Mesendoderm (in vitro differentiated cells): Measurements from ENCODE around the gene DTL.

ENCODE experiments used
- DNase-seq: peaks from one replicate; pipeline ENCODE4 v3.0.0; 2013
- H2AK5ac ChIP-seq: 2 replicates; pipeline ENCODE4 v1.6.1; 2013; ENCODE audit warnings: low read length, inconsistent platforms
- H2BK120ac ChIP-seq: 2 replicates; pipeline ENCODE4 v1.6.1; 2013; ENCODE audit warnings: low read depth, mild to moderate bottlenecking, low read length, moderate library complexity, mixed read lengths
- H2BK15ac ChIP-seq: replicated peaks from 2 replicates; pipeline ENCODE4 v1.6.1; 2013; ENCODE audit warnings: low read depth, mild to moderate bottlenecking, moderate library complexity
- H2BK5ac ChIP-seq: 2 replicates; pipeline ENCODE4 v1.6.1; 2013; ENCODE audit warnings: low read length, inconsistent platforms
- H3K18ac ChIP-seq: 2 replicates; pipeline ENCODE4 v1.6.1; 2013; ENCODE audit warnings: mild to moderate bottlenecking, low read length, mixed read lengths
- H3K23ac ChIP-seq: one replicate; pipeline ENCODE4 v1.6.1; 2013; ENCODE audit warnings: low read length
- H3K27ac ChIP-seq: 2 replicates; pipeline ENCODE4 v1.5.1; 2013; ENCODE audit warnings: low read depth, mild to moderate bottlenecking, inconsistent platforms, low read length, moderate library complexity
- H3K27me3 ChIP-seq: 2 replicates; pipeline ENCODE4 v1.6.1; 2013; ENCODE audit warnings: low read length, control low read depth, mild to moderate bottlenecking, inconsistent platforms; ENCODE audit not compliant: insufficient read depth, poor library complexity
- H3K36me3 ChIP-seq: 2 replicates; pipeline ENCODE4 v1.6.1; 2013; ENCODE audit warnings: low read length, inconsistent platforms; ENCODE audit not compliant: control insufficient read depth, insufficient read depth
- H3K4ac ChIP-seq: one replicate; pipeline ENCODE4 v1.6.1; 2013; ENCODE audit warnings: low read depth, mild to moderate bottlenecking, low read length, moderate library complexity
- H3K4me1 ChIP-seq: 2 replicates; pipeline ENCODE4 v1.6.1; 2013; ENCODE audit warnings: low read depth, low read length, inconsistent platforms; ENCODE audit not compliant: control insufficient read depth
- H3K4me2 ChIP-seq: 2 replicates; pipeline ENCODE4 v1.6.1; 2013; ENCODE audit warnings: low read length
- H3K4me3 ChIP-seq: 2 replicates; pipeline ENCODE4 v1.5.1; 2013; ENCODE audit warnings: mild to moderate bottlenecking, low read length
- H3K56ac ChIP-seq: one replicate; pipeline ENCODE4 v1.6.1; 2013; ENCODE audit warnings: low read length
- H3K79me1 ChIP-seq: 2 replicates; pipeline ENCODE4 v1.6.1; 2013; ENCODE audit warnings: low read length, inconsistent platforms
- H3K79me2 ChIP-seq: 2 replicates; pipeline ENCODE4 v1.6.1; 2013; ENCODE audit warnings: mild to moderate bottlenecking, low read length; ENCODE audit not compliant: control insufficient read depth, insufficient read depth
- H3K9ac ChIP-seq: 2 replicates; pipeline ENCODE4 v1.6.1; 2013; ENCODE audit warnings: low read length, inconsistent platforms
- H4K5ac ChIP-seq: one replicate; pipeline ENCODE4 v1.6.1; 2013; ENCODE audit warnings: low read length
- H4K8ac ChIP-seq: one replicate; pipeline ENCODE4 v1.6.1; 2013; ENCODE audit warnings: low read depth, mild to moderate bottlenecking, control low read depth, low read length, moderate library complexity
- WGBS: extraction: QIAGEN DNeasy Blood & Tissue Kit; methylation state at CpG from one replicate; pipeline ENCODE4 v1.1.7; 2013; ENCODE audit warnings: low lambda C conversion rate, missing lambda C conversion rate; ENCODE audit not compliant: insufficient coverage; ENCODE audit errors: extremely low coverage; 5-methylcytosine and 5-hydroxymethylcytosine counted together

DTL gene

GRCh38 chr1:212039622-212040021 is 4.1 kb downstream of the DTL start:
- Histone ChIP-seq H3K9ac (no peak overlapping the region), H3K4me1 (peaks cover 2% of the 10 kb centered on the region), H2BK120ac (no peak overlapping the region), H2BK15ac (no peak overlapping the region), H3K23ac (no peak overlapping the region), H3K27me3 (no peaks in the 10 kb centered on the region), H3K27ac (no peak overlapping the region), H3K4me3 (no peak overlapping the region), H3K79me2 (peaks cover 42% of the 10 kb centered on the region), H2AK5ac (no peak overlapping the region), H2BK5ac (no peak overlapping the region), H4K8ac (no peak overlapping the region), H3K4ac (no peak overlapping the region), H3K79me1 (peaks cover 4% of the 10 kb centered on the region), H4K5ac (no peak overlapping the region), H3K36me3 (peaks cover 2% of the 10 kb centered on the region), H3K4me2 (no peak overlapping the region), H3K18ac (no peak overlapping the region), H3K56ac (no peak overlapping the region)
- no peak for DNase-seq
- no CpG with 5 or more reads among the region's 2 CpGs for WGBS

- H4K5ac ChIP-seq, result no peak overlapping the region
- H3K27me3 ChIP-seq, result no peaks in the 10 kb centered on the region
- no peak overlapping the region for H2BK120ac ChIP-seq
- no peak overlapping the region for H2BK5ac ChIP-seq
- no peak overlapping the region for H2BK15ac ChIP-seq
- H3K9ac ChIP-seq, result no peak overlapping the region
- H4K8ac ChIP-seq, result no peak overlapping the region
- no peak for DNase-seq
- H3K4ac ChIP-seq, result no peak overlapping the region
- H3K56ac ChIP-seq, result no peak overlapping the region
- peaks cover 2% of the 10 kb centered on the region for H3K36me3 ChIP-seq
- peaks cover 4% of the 10 kb centered on the region for H3K79me1 ChIP-seq
- H3K79me2 ChIP-seq, result peaks cover 40% of the 10 kb centered on the region
- no peak overlapping the region for H3K4me2 ChIP-seq
- H3K4me1 ChIP-seq, result peaks cover 2% of the 10 kb centered on the region
- H3K23ac ChIP-seq, result peak overlapping the region; percentile 54
- no CpG with 5 or more reads among the region's 5 CpGs for WGBS
- H3K27ac ChIP-seq, result no peak overlapping the region
- no peak overlapping the region for H2AK5ac ChIP-seq
- H3K4me3 ChIP-seq, result no peak overlapping the region
- no peak overlapping the region for H3K18ac ChIP-seq
These were observed 5.3 kb downstream of the DTL start for GRCh38 chr1:212040629-212041412.

GRCh38 chr1:212042436-212042835 is 6.9 kb downstream of the DTL start:
- H4K5ac ChIP-seq, result no peak overlapping the region
- H3K79me2 ChIP-seq, result peaks cover 25% of the 10 kb centered on the region
- H3K56ac ChIP-seq, result no peak overlapping the region
- DNase-seq, result no peak
- H3K79me1 ChIP-seq, result peaks cover 4% of the 10 kb centered on the region
- no peak overlapping the region for H3K4ac ChIP-seq
- no peak overlapping the region for H2BK120ac ChIP-seq
- H4K8ac ChIP-seq, result no peak overlapping the region
- no peak overlapping the region for H3K27ac ChIP-seq
- H3K4me2 ChIP-seq, result no peak overlapping the region
- H3K23ac ChIP-seq, result no peak overlapping the region
- no peak overlapping the region for H3K9ac ChIP-seq
- no peak overlapping the region for H2BK15ac ChIP-seq
- H3K4me3 ChIP-seq, result no peak overlapping the region
- H2AK5ac ChIP-seq, result no peak overlapping the region
- no peak overlapping the region for H3K18ac ChIP-seq
- H3K4me1 ChIP-seq, result peaks cover 2% of the 10 kb centered on the region
- no peaks in the 10 kb centered on the region for H3K27me3 ChIP-seq
- no peak overlapping the region for H2BK5ac ChIP-seq
- H3K36me3 ChIP-seq, result peaks cover 2% of the 10 kb centered on the region

GRCh38 chr1:212044851-212045250 is 9.3 kb downstream of the DTL start:
- WGBS, result no CpG with 5 or more reads among the region's 1 CpG

GRCh38 chr1:212045981-212046380 is 10.4 kb downstream of the DTL start:
- Histone ChIP-seq H3K79me1 (no peaks in the 10 kb centered on the region), H3K18ac (no peak overlapping the region), H3K56ac (no peak overlapping the region), H3K4me1 (no peaks in the 10 kb centered on the region), H3K4me3 (no peak overlapping the region), H2BK5ac (no peak overlapping the region), H2AK5ac (no peak overlapping the region), H3K9ac (no peak overlapping the region), H2BK120ac (no peak overlapping the region), H3K27me3 (no peaks in the 10 kb centered on the region), H3K27ac (no peak overlapping the region), H4K5ac (no peak overlapping the region), H3K36me3 (no peaks in the 10 kb centered on the region), H3K79me2 (peaks cover 5% of the 10 kb centered on the region), H3K4ac (no peak overlapping the region), H2BK15ac (no peak overlapping the region), H3K23ac (no peak overlapping the region), H4K8ac (no peak overlapping the region), H3K4me2 (no peak overlapping the region)
- no peak for DNase-seq
- WGBS, result no CpG with 5 or more reads among the region's 2 CpGs

More at GRCh38 chr1:212044851-212045250, 9.3 kb downstream of the DTL start:
- Histone ChIP-seq H4K8ac (no peak overlapping the region), H3K4me1 (no peaks in the 10 kb centered on the region), H3K36me3 (no peaks in the 10 kb centered on the region), H3K4me3 (no peak overlapping the region), H2BK15ac (no peak overlapping the region), H3K23ac (no peak overlapping the region), H3K56ac (no peak overlapping the region), H3K4ac (no peak overlapping the region), H3K4me2 (no peak overlapping the region), H3K18ac (no peak overlapping the region), H3K79me1 (peaks cover 2% of the 10 kb centered on the region), H2BK5ac (no peak overlapping the region), H2AK5ac (no peak overlapping the region), H3K27ac (no peak overlapping the region), H3K9ac (no peak overlapping the region), H3K79me2 (peaks cover 14% of the 10 kb centered on the region), H2BK120ac (no peak overlapping the region), H3K27me3 (no peaks in the 10 kb centered on the region), H4K5ac (no peak overlapping the region)
- DNase-seq, result peak; percentile 55

GRCh38 chr1:212053993-212054392 is 18.4 kb downstream of the DTL start:
- H2BK5ac ChIP-seq, result no peak overlapping the region
- H3K4ac ChIP-seq, result no peak overlapping the region
- no peak overlapping the region for H3K4me2 ChIP-seq
- no peak overlapping the region for H3K56ac ChIP-seq
- H2BK15ac ChIP-seq, result no peak overlapping the region
- H3K79me2 ChIP-seq, result no peaks in the 10 kb centered on the region
- no peak overlapping the region for H4K8ac ChIP-seq
- H3K23ac ChIP-seq, result no peak overlapping the region
- no peak overlapping the region for H3K18ac ChIP-seq
- no peak overlapping the region for H4K5ac ChIP-seq
- H3K36me3 ChIP-seq, result peaks cover 11% of the 10 kb centered on the region
- WGBS, result no CpG with 5 or more reads among the region's 1 CpG
- H2AK5ac ChIP-seq, result no peak overlapping the region
- no peaks in the 10 kb centered on the region for H3K27me3 ChIP-seq
- no peak overlapping the region for H3K27ac ChIP-seq
- no peak overlapping the region for H3K9ac ChIP-seq
- no peak overlapping the region for H2BK120ac ChIP-seq
- DNase-seq, result no peak
- no peak overlapping the region for H3K4me3 ChIP-seq
- no peaks in the 10 kb centered on the region for H3K4me1 ChIP-seq
- H3K79me1 ChIP-seq, result no peaks in the 10 kb centered on the region
